ENCODE results near the gene SCAPER.

DNA sequence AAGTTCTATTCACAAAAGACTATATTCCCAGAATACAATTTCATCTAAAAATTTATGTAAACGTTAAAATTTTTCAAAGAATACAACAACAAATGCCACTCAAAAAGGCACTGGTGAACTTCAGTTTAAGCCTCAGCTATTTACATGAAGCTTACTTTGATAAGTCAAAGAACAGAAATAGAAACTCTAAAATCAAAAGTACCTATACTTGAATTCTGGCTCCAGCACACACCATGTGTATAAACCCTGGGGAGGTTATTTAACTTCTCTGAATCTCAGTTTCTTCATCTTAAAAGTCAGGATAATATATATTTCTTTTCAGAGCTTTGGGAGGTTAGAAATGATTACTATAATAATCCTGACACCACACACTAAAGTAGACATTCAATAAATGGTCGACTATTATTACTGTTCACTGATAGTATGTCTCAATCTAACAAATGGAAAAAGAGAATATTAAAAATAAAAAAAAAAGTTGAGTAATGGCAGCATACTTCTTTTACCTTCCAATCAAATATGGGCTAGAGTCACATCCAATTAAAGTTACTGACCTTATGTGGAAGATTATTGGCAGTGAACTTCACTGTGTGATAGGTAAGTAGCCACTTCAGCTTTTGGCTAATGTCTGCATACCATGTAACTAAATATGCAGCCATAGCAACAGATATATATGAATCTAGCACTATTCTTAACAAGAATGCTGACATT is 320.1 kb downstream of the SCAPER start:
- TF ChIP-seq, protein P1, sequence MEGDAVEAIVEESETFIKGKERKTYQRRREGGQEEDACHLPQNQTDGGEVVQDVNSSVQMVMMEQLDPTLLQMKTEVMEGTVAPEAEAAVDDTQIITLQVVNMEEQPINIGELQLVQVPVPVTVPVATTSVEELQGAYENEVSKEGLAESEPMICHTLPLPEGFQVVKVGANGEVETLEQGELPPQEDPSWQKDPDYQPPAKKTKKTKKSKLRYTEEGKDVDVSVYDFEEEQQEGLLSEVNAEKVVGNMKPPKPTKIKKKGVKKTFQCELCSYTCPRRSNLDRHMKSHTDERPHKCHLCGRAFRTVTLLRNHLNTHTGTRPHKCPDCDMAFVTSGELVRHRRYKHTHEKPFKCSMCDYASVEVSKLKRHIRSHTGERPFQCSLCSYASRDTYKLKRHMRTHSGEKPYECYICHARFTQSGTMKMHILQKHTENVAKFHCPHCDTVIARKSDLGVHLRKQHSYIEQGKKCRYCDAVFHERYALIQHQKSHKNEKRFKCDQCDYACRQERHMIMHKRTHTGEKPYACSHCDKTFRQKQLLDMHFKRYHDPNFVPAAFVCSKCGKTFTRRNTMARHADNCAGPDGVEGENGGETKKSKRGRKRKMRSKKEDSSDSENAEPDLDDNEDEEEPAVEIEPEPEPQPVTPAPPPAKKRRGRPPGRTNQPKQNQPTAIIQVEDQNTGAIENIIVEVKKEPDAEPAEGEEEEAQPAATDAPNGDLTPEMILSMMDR (IDR thresholded peaks at IDR 0.05) = no peak
- no peak for TF ChIP-seq POLR2AphosphoS5 (IDR thresholded peaks at IDR 0.05)

Measured in breast epithelium (tissue), 3 donors.